Peyer's patch (tissue), 4 donors: ENCODE results near the gene CSRNP3. TPM values are rescaled to one million over a fixed set of nuclear protein-coding genes. Genes with fewer than 3 reads are reported as not detected.

Source experiments
- DNase-seq, 3 donors: peaks; one replicate each; pipeline ENCODE4 v3.0.0-alpha.2; 2017 to 2019
- H3K27ac ChIP-seq, 4 donors: fragments of 200-600 bp; sonication (generic); one replicate each; pipeline ENCODE4 v1.5.1; 2016 to 2019
- H3K27me3 ChIP-seq, 2 donors: fragments of 200-600 bp; sonication (generic); one replicate each; pipeline ENCODE4 v1.5.1; 2019
- H3K36me3 ChIP-seq, 3 donors: fragments of 200-600 bp; sonication (generic); one replicate each; pipeline ENCODE4 v1.5.1; 2016 to 2019
- H3K4me1 ChIP-seq, 4 donors: fragments of 200-600 bp; sonication (generic); one replicate each; pipeline ENCODE4 v1.5.1; 2016 to 2019
- H3K4me3 ChIP-seq, 4 donors: fragments of 200-600 bp; sonication (generic); 1 replicate in 3 of 4; 2 replicates in 1 of 4; pipeline ENCODE4 v1.5.1; 2016 to 2019; ENCODE audit warnings: mild to moderate bottlenecking in 1 of 4
- H3K9me3 ChIP-seq, 4 donors: fragments of 200-600 bp; sonication (generic); one replicate each; pipeline ENCODE4 v1.5.1; 2016 to 2019; ENCODE audit warnings: mild to moderate bottlenecking in 1 of 4
- CTCF ChIP-seq, 6 experiments: fragments of 450-650 bp in 4 of 6; fragments of 200-600 bp in 2 of 6; sonication (generic) in 1 of 6; IDR thresholded peaks; one replicate each; pipeline ENCODE4 v1.5.1; 2017 to 2019; ENCODE audit warnings: antibody characterized with exemption in 6 of 6, mild to moderate bottlenecking in 3 of 6, moderate library complexity in 1 of 6
- POLR2A ChIP-seq, 2 donors: fragments of 450-650 bp; IDR thresholded peaks; one replicate each; pipeline ENCODE4 v1.5.1; 2017; ENCODE audit warnings: antibody characterized with exemption in 2 of 2, mild to moderate bottlenecking in 2 of 2, moderate library complexity in 2 of 2
- total RNA-seq, 4 donors: library from RNA; depleted of rRNA; stranded (reverse); fragments of >200 nt; gene quantifications; one replicate each; pipeline ENCODE4 v1.1.0, GENCODE V29; 2016

The CSRNP3 gene
- total RNA-seq, 4 donors from 2014 or later = 1.6 to 10.5 (median 4.4) TPM

DNA sequence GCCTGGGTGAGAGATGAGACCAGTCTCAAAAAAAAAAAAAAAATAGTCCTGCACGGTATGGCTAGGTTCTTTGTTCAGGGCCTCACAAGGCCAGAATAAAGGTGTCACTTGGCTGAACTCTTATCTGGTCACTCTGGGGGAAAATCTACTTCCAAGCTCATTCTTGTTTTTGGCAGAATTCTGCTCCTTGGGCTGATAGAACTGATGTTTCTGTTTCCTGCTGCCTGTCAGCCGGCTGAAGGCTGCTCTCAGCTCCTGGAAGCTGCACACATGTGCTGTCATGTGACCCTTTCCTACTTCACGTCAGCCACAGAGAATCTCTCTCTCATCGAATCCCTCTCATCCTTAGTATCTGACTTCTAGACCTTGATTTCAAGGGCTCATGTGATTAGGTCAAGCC is 10.4 kb downstream of the CSRNP3 start:
- TF ChIP-seq POLR2A (IDR thresholded peaks at IDR 0.05) (no peak), CTCF (IDR thresholded peaks at IDR 0.05) (no peak)
- H3K27me3 ChIP-seq = no peaks in the 10 kb centered on the region
- no peaks in the 10 kb centered on the region for H3K4me1 ChIP-seq
- H3K36me3 ChIP-seq = no peaks in the 10 kb centered on the region
- no peak overlapping the region for H3K27ac ChIP-seq
- H3K4me3 ChIP-seq = no peak overlapping the region
- no peaks in the 10 kb centered on the region for H3K9me3 ChIP-seq
- DNase-seq = no peak

- Histone ChIP-seq H3K36me3 (no peaks in the 10 kb centered on the region), H3K27ac (no peak overlapping the region), H3K4me3 (no peak overlapping the region), H3K9me3 (no peaks in the 10 kb centered on the region), H3K27me3 (no peaks in the 10 kb centered on the region), H3K4me1 (no peaks in the 10 kb centered on the region)
- DNase-seq = no peak
- no peak for TF ChIP-seq POLR2A (IDR thresholded peaks at IDR 0.05)
- no peak for TF ChIP-seq CTCF (IDR thresholded peaks at IDR 0.05)
Observed at GRCh38 chr2:165494573-165494972, 25.1 kb downstream of the CSRNP3 start.

DNA sequence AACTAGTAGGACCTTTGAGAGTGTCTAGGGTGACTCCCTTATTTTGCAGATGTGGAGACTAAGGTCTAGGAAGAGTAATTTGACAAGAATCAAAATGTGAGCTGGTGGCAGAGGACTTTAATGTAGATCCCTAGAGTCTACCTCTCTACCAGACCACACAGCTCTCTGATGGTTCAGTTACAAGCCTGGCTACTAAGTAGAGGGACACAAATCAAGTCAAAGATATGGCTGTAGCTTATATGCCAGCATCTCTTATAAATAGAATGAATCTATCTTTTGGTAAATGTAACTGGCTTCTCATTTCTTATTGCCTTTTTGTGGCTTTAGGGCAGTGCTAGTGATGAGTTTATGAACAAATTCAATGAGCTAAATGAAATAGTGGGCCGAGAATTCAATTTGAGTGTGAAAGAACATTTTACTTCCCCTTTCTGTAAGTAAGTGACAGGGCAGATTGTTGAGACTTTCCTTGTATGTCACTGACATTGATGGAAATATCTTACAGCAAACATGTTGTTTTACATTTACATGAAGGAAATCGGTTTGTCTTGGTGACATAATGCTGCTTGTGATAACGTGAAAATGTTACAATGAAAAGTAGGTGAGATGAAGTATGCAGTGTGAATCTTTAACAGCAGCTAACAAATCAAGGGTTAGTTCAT is 28.3 kb downstream of the CSRNP3 start:
- Histone ChIP-seq H3K4me3 (no peak overlapping the region), H3K36me3 (no peaks in the 10 kb centered on the region), H3K4me1 (no peaks in the 10 kb centered on the region), H3K9me3 (no peaks in the 10 kb centered on the region), H3K27ac (no peak overlapping the region), H3K27me3 (no peaks in the 10 kb centered on the region)
- DNase-seq = no peak
- TF ChIP-seq POLR2A (IDR thresholded peaks at IDR 0.05) = no peak
- no peak for TF ChIP-seq CTCF (IDR thresholded peaks at IDR 0.05)

DNA sequence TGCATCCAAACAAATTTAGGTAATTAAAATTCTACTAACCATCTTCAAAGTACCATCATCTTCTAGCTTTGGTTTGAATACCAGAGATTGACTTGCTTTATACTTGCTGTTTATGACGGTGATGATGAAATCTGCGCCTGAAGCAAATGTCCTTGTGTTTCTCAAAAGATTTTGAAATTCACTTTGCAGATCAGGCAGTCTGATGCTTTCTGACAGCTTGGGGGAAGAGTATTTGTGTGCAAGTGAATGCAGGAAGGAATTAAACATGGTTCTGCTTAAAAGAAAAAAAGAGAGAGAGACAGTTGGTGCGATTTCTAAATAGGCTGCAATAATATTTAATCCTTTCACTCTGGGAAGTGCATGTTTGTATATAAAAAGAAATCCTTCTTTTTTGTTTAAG is 29.6 kb downstream of the CSRNP3 start:
- H3K4me3 ChIP-seq = no peak overlapping the region
- no peaks in the 10 kb centered on the region for H3K4me1 ChIP-seq
- DNase-seq = no peak
- TF ChIP-seq CTCF (IDR thresholded peaks at IDR 0.05) (no peak), POLR2A (IDR thresholded peaks at IDR 0.05) (no peak)
- H3K36me3 ChIP-seq = no peaks in the 10 kb centered on the region
- no peaks in the 10 kb centered on the region for H3K9me3 ChIP-seq
- H3K27ac ChIP-seq = no peak overlapping the region
- no peaks in the 10 kb centered on the region for H3K27me3 ChIP-seq

- no peaks in the 10 kb centered on the region for H3K36me3 ChIP-seq
- no peak for DNase-seq
- no peak overlapping the region for H3K4me3 ChIP-seq
- H3K9me3 ChIP-seq = no peaks in the 10 kb centered on the region
- no peak for TF ChIP-seq CTCF (IDR thresholded peaks at IDR 0.05)
- TF ChIP-seq POLR2A (IDR thresholded peaks at IDR 0.05) = no peak
- H3K27me3 ChIP-seq = no peaks in the 10 kb centered on the region
- no peak overlapping the region for H3K27ac ChIP-seq
- H3K4me1 ChIP-seq = no peaks in the 10 kb centered on the region
Observed at GRCh38 chr2:165500001-165500400, 30.5 kb downstream of the CSRNP3 start.

DNA sequence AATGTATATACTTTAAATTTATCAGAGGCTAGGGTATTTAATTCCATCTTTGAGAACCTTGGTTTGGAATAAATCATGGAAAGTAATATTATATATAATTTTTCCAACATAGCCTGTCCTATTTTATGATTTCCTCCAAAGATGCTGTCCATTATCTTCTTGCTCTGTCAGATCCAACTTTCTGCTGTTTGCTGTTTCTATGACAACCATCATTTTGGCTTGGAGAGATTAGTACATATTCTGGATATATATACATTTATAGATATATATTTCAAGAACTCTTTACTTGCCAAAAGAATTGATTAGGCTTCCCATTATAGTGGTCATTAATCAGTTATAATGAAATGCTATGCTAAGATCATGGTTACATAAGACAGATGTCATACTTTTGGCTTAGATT is 31.3 kb downstream of the CSRNP3 start:
- DNase-seq = no peak
- no peak for TF ChIP-seq CTCF (IDR thresholded peaks at IDR 0.05)
- no peak for TF ChIP-seq POLR2A (IDR thresholded peaks at IDR 0.05)
- H3K4me1 ChIP-seq = no peaks in the 10 kb centered on the region
- H3K36me3 ChIP-seq = no peaks in the 10 kb centered on the region
- H3K27me3 ChIP-seq = no peaks in the 10 kb centered on the region
- no peak overlapping the region for H3K27ac ChIP-seq
- no peak overlapping the region for H3K4me3 ChIP-seq
- H3K9me3 ChIP-seq = no peaks in the 10 kb centered on the region
